T-helper 1 cell treated with Interleukin-12 subunit alpha and Interleukin-12 subunit beta and Interleukin-4 antibody, amounts not matched to agents 30 μg/mL and 1 μg/mL, for 36 hours (primary cell): ENCODE data around the gene IL24.
A peak's percentile ranks its signal among the peaks of the same experiment; 100 is the strongest.
"Not testable (repeated sequence)": the region's sequence is repeated elsewhere in the genome, so short reads cannot be mapped to it uniquely, and the experiment has no call there.

Source experiments
- H3K27ac Mint-ChIP-seq: one replicate; pipeline ENCODE4 v1.8.0; 2021; ENCODE audit warnings: mild to moderate bottlenecking, mixed read lengths
- H3K27me3 Mint-ChIP-seq: one replicate; pipeline ENCODE4 v1.8.0; 2021; ENCODE audit warnings: low read depth, mixed read lengths
- H3K36me3 Mint-ChIP-seq: one replicate; pipeline ENCODE4 v1.8.0; 2021; ENCODE audit warnings: low read depth, mixed read lengths
- H3K4me1 Mint-ChIP-seq: one replicate; pipeline ENCODE4 v1.8.0; 2021; ENCODE audit warnings: low read depth, mixed read lengths
- H3K4me3 Mint-ChIP-seq: one replicate; pipeline ENCODE4 v1.8.0; 2021; ENCODE audit warnings: mild to moderate bottlenecking, moderate library complexity, mixed read lengths
- H3K9me3 Mint-ChIP-seq: one replicate; pipeline ENCODE4 v1.8.0; 2021; ENCODE audit warnings: mixed read lengths

The IL24 gene

DNA sequence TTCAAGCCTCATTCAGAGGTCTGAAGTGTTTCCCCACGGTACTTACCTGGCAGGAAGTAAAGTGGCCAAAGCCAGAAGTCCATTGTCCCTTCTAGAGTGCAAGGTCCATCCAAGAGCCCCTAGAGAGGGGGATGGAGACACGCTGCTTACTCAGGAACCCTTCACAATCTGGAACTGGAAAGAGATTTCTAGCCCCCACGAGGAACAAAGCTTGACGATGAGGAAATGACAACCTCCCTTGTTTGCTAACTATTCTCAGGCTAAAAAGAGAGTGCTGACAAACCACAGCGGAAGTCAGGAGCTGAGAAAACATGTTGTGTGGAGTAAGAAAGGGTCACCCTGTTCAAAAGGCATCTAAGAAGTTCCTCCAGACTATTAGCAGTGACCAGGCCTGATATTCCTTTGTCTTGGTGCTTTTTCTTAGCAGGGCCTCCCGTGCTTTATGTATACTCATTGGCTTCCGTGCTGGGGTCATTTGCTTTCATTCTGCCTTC, 24.6 kb downstream of the IL24 start, which contains the start of gene FCMR:
TSS of gene FCMR (minus strand) at position 170 of the 494 bp plus-strand sequence. CDS start at position 83, 87 bp downstream.
- H3K9me3 Mint-ChIP-seq: no peaks in the 10 kb centered on the region
- H3K4me3 Mint-ChIP-seq: peak within 1 kb of the TSS; percentile 86
- H3K27me3 Mint-ChIP-seq: no peaks in the 10 kb centered on the region
- no peak within 1 kb of the TSS for H3K27ac Mint-ChIP-seq
- H3K4me1 Mint-ChIP-seq: peaks cover 36% of the 10 kb centered on the region
- peaks cover 23% of the 10 kb centered on the region for H3K36me3 Mint-ChIP-seq

DNA sequence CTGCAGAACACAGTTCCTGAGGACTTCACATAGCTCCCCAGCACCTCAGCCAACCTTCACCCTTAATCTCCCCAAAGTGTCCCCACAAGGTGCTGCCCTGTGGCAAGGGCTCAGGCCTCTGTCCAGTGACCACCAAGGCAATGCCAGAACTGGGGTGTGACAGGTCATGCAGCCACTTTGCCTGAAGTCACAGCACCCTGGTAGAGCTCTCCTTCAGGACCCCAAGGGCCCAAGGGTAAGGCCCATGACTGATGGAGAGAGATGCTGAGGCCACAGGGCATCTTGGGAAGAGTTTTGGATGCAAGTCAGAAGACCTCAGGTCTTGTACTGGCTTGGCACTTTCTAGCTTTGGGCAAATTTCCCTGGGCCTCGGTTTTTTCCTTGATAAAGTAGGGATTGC, 25.3 kb downstream of the IL24 start:
- no peaks in the 10 kb centered on the region for H3K27me3 Mint-ChIP-seq
- no peaks in the 10 kb centered on the region for H3K9me3 Mint-ChIP-seq
- H3K36me3 Mint-ChIP-seq: peaks cover 18% of the 10 kb centered on the region
- H3K4me1 Mint-ChIP-seq: peaks cover 32% of the 10 kb centered on the region
- no peak overlapping the region for H3K4me3 Mint-ChIP-seq
- H3K27ac Mint-ChIP-seq: no peak overlapping the region

DNA sequence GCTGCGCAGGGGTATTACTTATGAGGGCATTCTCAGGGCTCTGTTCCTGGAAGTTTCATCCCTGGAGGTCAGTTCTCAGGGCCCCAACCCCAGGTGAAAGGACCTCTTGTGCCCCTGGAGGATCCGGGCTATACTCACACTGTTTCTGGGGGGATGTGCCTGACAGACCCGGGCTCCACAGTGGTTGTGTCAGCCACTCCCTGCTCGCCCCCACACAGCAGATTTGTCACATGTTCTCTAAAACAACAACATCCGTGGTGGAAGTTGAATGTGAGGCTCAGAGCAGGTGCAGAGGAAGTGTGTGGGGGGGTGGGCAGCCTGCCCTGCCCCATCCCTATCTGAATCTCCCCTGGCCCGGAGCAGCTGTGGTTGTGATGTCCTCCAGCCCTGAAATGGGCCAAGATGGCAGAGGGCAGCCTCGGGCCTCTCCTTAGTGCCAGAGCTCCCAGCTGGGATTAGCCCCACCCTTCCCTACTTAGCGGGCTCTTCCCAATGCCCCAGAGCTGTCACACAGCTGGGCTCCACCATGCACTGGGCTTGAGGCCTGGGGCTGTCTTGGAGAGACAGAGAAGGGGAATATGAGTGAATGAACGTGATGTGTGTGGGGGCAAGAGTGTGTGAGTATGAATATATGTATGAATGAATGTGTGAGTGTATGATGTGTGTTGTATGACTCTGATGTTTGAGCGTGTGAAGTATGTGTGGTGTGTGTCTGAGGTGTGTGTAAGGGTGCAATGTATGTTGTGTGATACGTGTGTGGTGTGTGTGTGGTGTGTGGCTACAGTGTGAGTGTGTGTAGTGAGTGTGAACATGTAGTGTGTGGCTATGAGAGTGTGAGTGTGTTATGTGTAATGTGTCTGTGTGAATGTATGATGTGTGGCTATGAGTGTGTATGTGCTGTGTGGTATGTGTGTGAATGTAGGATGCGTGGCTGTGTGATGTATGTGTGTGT, 26.0 kb downstream of the IL24 start:
- Mint-ChIP-seq H3K27me3 (no peaks in the 10 kb centered on the region), H3K27ac (no peak overlapping the region), H3K9me3 (no peaks in the 10 kb centered on the region), H3K36me3 (peaks cover 12% of the 10 kb centered on the region), H3K4me3 (no peak overlapping the region), H3K4me1 (peaks cover 29% of the 10 kb centered on the region)

DNA sequence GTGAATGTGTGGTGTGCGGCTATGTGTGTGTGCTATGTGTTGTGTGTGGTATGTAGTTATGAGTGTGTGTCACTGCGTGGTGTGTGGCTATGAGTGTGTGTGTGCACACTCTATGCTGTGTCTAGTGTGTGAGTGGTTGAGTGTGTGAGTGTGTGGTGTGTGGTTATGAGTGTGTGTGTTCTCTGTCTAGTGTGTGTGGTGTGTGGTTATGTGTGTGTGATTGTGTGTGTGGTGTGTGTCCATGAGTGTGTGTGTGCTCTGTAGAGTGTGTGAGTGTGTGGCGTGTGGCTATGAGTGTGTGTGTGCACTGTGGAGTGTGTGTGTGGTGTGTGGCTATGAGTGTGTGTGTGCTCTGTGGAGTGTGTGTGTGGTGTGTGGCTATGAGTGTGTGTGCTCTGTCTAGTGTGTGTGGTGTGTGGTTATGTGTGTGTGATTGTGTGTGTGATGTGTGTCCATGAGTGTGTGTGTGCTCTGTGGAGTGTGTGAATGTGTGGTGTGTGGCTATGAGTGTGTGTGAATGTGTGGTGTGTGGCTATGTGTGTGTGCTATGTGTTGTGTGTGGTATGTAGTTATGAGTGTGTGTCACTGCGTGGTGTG, 26.8 kb downstream of the IL24 start:
- not testable (repeated sequence) for H3K9me3 Mint-ChIP-seq, H3K27ac Mint-ChIP-seq, H3K4me3 Mint-ChIP-seq, H3K36me3 Mint-ChIP-seq, H3K27me3 Mint-ChIP-seq
- peaks cover 26% of the 10 kb centered on the region for H3K4me1 Mint-ChIP-seq

DNA sequence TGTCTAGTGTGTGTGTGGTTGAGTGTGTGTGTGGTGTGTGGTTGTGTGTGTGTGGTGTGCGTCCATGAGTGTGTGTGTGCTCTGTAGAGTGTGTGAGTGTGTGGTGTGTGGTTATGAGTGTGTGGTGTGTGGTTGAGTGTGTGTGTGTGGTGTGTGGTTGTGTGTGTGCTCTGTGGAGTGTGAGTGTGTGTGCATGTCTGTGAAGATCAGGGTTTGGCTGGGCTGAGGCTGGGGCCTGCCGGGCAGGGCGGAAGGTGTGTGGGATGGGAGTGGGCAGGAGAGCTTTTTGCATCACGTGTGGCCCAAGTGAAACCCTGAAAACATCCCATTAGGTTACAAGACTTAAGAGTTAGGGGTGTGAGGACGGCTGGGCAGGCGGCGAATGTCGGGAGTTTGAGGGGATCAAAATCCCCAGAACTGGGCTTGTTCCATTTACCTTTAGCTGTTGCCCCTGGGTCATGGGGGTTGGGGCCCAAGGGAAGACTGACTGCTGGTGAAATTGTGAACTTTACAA, 27.4 kb downstream of the IL24 start:
- no peak overlapping the region for H3K4me3 Mint-ChIP-seq
- no peaks in the 10 kb centered on the region for H3K27me3 Mint-ChIP-seq
- H3K4me1 Mint-ChIP-seq: peaks cover 26% of the 10 kb centered on the region
- H3K27ac Mint-ChIP-seq: no peak overlapping the region
- H3K36me3 Mint-ChIP-seq: peaks cover 7% of the 10 kb centered on the region
- H3K9me3 Mint-ChIP-seq: no peaks in the 10 kb centered on the region

DNA sequence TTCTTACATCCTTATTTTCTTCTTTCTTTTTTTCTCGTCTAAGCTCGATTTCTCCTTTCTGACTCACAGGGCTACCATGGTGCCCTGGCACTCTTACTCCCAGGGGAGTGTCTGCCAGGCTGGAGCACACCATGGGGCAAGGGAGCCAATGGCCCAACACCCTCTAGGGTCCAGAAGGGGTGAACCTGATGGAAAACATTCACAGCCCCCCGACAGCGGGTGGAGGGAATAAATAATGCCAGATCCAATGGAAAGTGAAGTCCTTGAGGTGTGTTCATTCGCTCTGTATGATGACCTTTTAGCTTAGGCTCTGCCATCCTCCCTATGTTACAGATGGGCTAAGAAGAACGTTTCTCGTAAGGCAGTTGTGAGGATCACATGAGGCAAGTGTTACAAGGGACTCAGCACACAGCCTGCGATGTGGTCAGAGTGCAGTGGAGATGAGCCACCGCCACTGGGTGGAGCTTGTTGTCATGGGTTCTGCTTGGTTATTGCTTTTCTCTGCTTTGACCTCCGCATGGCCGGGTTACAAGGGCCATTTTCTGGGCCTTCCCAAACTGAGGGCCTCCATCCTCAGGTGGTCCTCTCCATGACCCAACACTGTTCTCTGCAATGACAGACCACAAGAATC, 28.0 kb downstream of the IL24 start:
- H3K27ac Mint-ChIP-seq: no peak overlapping the region
- no peak overlapping the region for H3K4me3 Mint-ChIP-seq
- no peaks in the 10 kb centered on the region for H3K9me3 Mint-ChIP-seq
- H3K4me1 Mint-ChIP-seq: peaks cover 25% of the 10 kb centered on the region
- H3K36me3 Mint-ChIP-seq: peaks cover 4% of the 10 kb centered on the region
- no peaks in the 10 kb centered on the region for H3K27me3 Mint-ChIP-seq

DNA sequence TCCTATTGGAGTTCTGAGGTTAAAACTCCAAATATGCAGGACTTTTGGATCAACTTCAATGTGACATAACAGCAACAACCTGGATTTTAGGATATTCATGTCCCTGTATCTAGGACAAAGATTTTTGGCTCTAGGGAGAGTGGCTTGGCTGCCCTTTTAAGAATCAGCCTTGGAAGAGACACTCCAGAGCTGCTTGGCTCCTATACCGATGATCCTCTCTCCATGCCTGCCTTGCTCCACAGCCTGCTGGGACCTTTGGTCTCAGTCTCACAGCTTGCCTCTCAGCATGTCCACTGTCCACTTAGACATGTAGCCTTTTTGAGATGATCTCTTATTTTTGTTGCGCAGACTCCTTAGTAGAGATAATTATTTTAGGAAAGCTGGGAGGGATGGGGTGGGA, 29.0 kb downstream of the IL24 start:
- H3K36me3 Mint-ChIP-seq: no peaks in the 10 kb centered on the region
- no peaks in the 10 kb centered on the region for H3K27me3 Mint-ChIP-seq
- H3K4me3 Mint-ChIP-seq: no peak overlapping the region
- peaks cover 20% of the 10 kb centered on the region for H3K4me1 Mint-ChIP-seq
- H3K9me3 Mint-ChIP-seq: no peaks in the 10 kb centered on the region
- H3K27ac Mint-ChIP-seq: no peak overlapping the region

DNA sequence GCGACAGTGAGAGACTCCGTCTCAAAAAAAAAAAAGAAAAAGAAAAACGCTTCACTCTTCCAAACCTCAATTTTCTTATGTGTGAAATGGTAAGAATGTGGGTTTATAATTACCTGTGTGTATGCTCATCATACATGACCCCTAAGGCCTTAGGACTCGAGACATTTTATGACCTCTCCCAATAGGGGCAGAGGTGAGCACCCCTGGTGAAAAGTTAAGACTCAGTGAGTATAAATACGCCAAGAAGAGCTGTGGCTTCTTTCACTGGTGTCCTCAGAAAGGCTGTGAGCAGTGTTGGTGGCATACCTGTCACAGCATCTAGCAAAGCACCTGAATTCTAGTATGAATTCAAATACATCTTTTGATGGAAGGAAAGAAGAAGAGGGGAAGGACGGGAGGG, 32.3 kb downstream of the IL24 start:
- no peak overlapping the region for H3K27ac Mint-ChIP-seq
- H3K36me3 Mint-ChIP-seq: no peaks in the 10 kb centered on the region
- no peaks in the 10 kb centered on the region for H3K27me3 Mint-ChIP-seq
- H3K9me3 Mint-ChIP-seq: no peaks in the 10 kb centered on the region
- peaks cover 14% of the 10 kb centered on the region for H3K4me1 Mint-ChIP-seq
- no peak overlapping the region for H3K4me3 Mint-ChIP-seq

DNA sequence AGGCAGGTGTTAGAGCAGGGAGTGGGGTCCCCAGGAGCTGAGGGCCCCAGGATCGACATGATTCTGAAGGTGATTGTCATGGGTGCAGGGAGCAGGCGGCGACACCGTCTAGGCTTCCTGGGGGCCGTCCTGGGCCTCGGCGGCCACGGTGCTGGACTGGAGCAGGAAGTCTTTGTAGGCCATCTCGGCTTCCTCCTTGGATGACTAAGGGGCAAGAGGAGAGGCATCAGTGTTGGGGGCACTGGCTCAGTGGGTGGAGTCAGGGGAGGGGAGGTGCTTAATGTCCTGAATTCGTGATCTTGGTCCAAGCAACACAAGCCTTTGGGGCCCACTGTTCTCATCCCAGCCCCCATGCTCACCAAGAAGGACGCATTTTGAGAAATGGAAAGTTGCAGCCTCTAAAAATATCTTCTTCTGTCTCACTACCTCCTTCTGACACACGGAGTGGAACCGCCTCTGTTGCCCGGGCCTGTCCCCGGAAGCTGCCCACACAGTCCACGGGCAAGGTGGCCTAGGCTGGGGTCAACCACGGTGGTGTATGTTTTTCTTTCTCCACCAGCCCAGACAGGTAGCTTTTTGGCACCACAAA, 33.1 kb downstream of the IL24 start:
- H3K4me3 Mint-ChIP-seq: no peak overlapping the region
- no peaks in the 10 kb centered on the region for H3K27me3 Mint-ChIP-seq
- no peaks in the 10 kb centered on the region for H3K36me3 Mint-ChIP-seq
- no peaks in the 10 kb centered on the region for H3K9me3 Mint-ChIP-seq
- peak overlapping the region; percentile 38 for H3K27ac Mint-ChIP-seq
- H3K4me1 Mint-ChIP-seq: peaks cover 14% of the 10 kb centered on the region

DNA sequence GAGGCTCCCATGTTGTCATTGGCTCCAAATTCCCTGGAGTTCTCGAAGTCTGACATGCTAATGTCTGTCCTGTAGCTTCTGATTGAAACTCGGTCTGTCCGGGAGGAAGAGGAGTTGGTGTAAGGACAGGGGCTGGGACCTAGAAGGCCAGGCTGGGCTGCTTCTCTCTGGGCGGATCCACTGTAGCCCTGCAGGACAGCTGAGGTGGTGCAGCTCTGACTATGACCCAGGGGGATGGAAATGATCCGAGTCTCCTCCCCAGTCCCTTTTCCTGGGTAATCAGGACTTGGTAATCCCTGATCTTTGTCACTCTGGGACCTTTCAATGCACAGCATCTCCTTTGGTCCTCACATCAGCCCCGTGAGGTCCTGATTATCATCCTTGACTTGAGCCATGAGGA, 34.5 kb downstream of the IL24 start:
- H3K27ac Mint-ChIP-seq: no peak overlapping the region
- no peaks in the 10 kb centered on the region for H3K36me3 Mint-ChIP-seq
- no peaks in the 10 kb centered on the region for H3K9me3 Mint-ChIP-seq
- H3K4me3 Mint-ChIP-seq: no peak overlapping the region
- H3K4me1 Mint-ChIP-seq: peaks cover 14% of the 10 kb centered on the region
- H3K27me3 Mint-ChIP-seq: no peaks in the 10 kb centered on the region

DNA sequence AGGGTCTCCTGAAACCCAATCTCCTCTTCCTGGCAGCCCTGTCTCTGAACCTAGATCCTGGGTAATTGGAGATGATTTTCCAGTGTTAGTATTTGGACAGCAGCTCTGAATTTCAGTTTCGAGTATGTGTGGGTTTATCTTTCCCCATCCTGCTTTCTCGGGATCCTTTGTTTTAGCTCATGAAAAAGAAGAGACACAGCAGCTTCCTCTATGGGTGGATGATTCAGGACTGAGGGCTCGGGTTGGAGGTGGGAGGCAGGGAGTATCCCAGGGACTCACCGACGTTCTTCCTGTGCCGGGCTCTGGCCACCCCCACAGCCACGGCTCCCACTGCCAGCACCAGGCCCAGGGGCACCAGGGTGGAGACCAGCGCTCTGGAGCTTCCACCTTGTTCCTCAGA, 34.9 kb downstream of the IL24 start:
- no peak overlapping the region for H3K4me3 Mint-ChIP-seq
- no peaks in the 10 kb centered on the region for H3K36me3 Mint-ChIP-seq
- no peaks in the 10 kb centered on the region for H3K27me3 Mint-ChIP-seq
- no peak overlapping the region for H3K27ac Mint-ChIP-seq
- H3K4me1 Mint-ChIP-seq: peaks cover 14% of the 10 kb centered on the region
- no peaks in the 10 kb centered on the region for H3K9me3 Mint-ChIP-seq

DNA sequence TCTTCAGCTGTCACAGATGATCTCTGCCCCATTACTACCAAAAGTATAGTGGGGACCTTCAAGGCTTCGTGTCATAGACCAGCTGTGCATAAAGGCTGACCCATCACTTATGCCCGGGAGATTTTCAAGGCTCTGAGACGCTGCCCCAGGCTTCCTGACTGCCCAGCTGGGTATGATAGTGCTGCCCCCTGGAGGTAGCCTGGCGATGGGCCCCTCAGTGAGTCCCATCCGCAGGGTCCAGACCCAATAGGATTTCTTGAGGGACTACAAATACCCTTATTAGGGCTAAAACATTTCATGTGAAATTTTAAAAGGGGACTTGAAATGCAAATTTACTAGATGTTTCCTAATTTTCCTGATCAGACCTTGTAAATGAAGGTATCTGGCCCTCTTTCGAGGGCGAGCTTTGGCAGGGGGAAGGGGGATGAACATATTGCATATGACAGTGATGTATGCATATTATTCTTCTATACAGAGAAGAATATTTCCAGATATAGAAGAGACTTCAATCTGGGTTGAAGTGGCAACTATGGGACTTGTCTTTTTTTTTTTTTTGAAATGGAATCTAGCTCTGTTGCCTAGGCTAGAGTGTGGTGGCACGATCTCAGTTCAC, 36.2 kb downstream of the IL24 start:
- Mint-ChIP-seq H3K27ac (no peak overlapping the region), H3K36me3 (no peaks in the 10 kb centered on the region), H3K27me3 (no peaks in the 10 kb centered on the region), H3K4me1 (peaks cover 10% of the 10 kb centered on the region), H3K9me3 (no peaks in the 10 kb centered on the region), H3K4me3 (no peak overlapping the region)

DNA sequence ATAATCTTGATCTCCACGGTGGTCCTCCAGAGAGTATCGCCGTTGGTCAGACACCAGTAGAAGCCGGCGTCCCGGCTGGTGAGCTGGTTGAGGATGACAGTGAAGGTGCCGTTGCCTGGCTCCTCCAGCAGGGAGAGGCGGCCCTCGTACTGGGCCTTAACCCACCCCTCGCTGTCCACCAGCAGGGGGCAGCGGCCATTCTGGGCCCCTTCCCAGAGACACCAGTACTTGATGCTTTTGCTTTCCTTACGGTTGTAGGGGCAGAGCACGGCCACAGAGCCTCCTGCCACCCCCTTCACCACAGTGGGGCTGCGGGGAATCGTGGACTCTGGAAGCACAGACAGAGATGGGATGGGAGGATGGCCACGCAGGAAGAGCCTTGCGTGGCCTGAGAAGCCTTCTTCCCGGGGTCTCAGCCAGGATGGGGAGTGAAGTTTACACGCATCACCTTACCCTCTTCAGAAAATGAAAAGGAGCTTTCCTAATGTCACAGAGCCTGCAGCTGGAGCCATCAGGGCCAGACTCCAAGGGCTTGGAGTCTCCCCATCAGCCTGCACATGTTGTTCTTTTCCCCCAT, 38.3 kb downstream of the IL24 start:
- Mint-ChIP-seq H3K9me3 (no peaks in the 10 kb centered on the region), H3K4me1 (peaks cover 5% of the 10 kb centered on the region), H3K36me3 (no peaks in the 10 kb centered on the region), H3K27me3 (peaks cover 3% of the 10 kb centered on the region), H3K4me3 (no peak overlapping the region), H3K27ac (no peak overlapping the region)

DNA sequence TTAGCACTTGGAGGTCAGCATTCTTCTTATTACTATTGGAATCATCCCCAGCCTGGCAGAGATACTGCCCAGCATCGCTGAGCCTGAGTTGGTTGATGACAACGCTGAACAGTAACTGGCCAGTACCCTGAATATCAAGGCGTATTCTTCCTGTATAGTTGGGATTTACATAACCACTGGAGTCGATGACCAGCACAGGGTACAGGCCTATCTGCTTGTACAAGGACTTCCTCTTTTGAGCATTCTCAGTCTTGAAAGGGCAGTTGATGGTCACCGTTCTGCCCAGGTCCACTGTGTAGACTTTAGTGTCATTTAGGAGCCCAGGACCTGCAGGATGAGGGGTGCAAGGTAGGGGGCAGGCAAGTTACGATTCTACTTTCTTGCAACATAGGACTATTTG, 40.2 kb downstream of the IL24 start:
- no peak overlapping the region for H3K27ac Mint-ChIP-seq
- no peaks in the 10 kb centered on the region for H3K36me3 Mint-ChIP-seq
- H3K9me3 Mint-ChIP-seq: no peaks in the 10 kb centered on the region
- H3K4me3 Mint-ChIP-seq: no peak overlapping the region
- H3K4me1 Mint-ChIP-seq: peaks cover 4% of the 10 kb centered on the region
- H3K27me3 Mint-ChIP-seq: peaks cover 14% of the 10 kb centered on the region
